Thymus (tissue), 11 donors: ENCODE results near the gene CCDC169. TPM values are rescaled to one million over a fixed set of nuclear protein-coding genes. Genes with fewer than 3 reads are reported as not detected.

Experiments used
- DNase-seq, 9 donors: peaks; one replicate each; pipeline ENCODE4 v3.0.0-alpha.2; 2013; ENCODE audit warnings: low spot score in 9 of 9, low read depth in 6 of 9, missing footprints in 1 of 9
- H3K27ac ChIP-seq, 2 donors: one replicate each; pipeline ENCODE4 v1.5.1; 2013; ENCODE audit warnings: control low read depth in 1 of 2, low read depth in 1 of 2, low read length in 1 of 2, mild to moderate bottlenecking in 1 of 2, moderate library complexity in 1 of 2
- H3K27me3 ChIP-seq, 2 donors: one replicate each; pipeline ENCODE4 v1.5.1; 2013; ENCODE audit warnings: low read length in 1 of 2; ENCODE audit not compliant: control insufficient read depth in 2 of 2, insufficient read depth in 1 of 2
- H3K36me3 ChIP-seq, 2 donors: one replicate each; pipeline ENCODE4 v1.5.1; 2013; ENCODE audit warnings: low read length in 1 of 2, mild to moderate bottlenecking in 1 of 2, moderate library complexity in 1 of 2; ENCODE audit not compliant: control insufficient read depth in 2 of 2, insufficient read depth in 2 of 2
- H3K4me1 ChIP-seq, 2 donors: one replicate each; pipeline ENCODE4 v1.5.1; 2013; ENCODE audit warnings: low read length in 2 of 2; ENCODE audit not compliant: control insufficient read depth in 2 of 2, insufficient read depth in 2 of 2
- H3K4me3 ChIP-seq, 2 donors: one replicate each; pipeline ENCODE4 v1.5.1; 2013; ENCODE audit warnings: low read length in 2 of 2, control low read depth in 1 of 2, mild to moderate bottlenecking in 1 of 2
- H3K9me3 ChIP-seq, 2 donors: one replicate each; pipeline ENCODE4 v1.5.1; 2013; ENCODE audit warnings: low read length in 1 of 2, mild to moderate bottlenecking in 1 of 2; ENCODE audit not compliant: control insufficient read depth in 2 of 2, insufficient read depth in 1 of 2
- WGBS: extraction: QIAGEN DNeasy Blood & Tissue Kit; methylation state at CpG from one replicate; pipeline ENCODE4 v1.1.7; 2013; 5-methylcytosine and 5-hydroxymethylcytosine counted together
- polyA plus RNA-seq: library from polyadenylated mRNA; stranded (reverse); fragments of 200-250 nt; gene quantifications from one replicate; pipeline ENCODE4 v1.2.3, GENCODE V29; 2013
- total RNA-seq: library from RNA; stranded (reverse); fragments of 120-200 nt; gene quantifications from one replicate; pipeline ENCODE4 v1.2.4, GENCODE V29; 2013
- donor health status: healthy.

Gene CCDC169
- total and polyA plus RNA-seq, 2 donors: 0.23 to 0.66 TPM

GRCh38 chr13:36259361-36260137 lies 38.1 kb downstream of the CCDC169 start:
- no peak for DNase-seq
- Histone ChIP-seq H3K36me3 (no peaks in the 10 kb centered on the region), H3K4me1 (no peaks in the 10 kb centered on the region), H3K27me3 (no peaks in the 10 kb centered on the region), H3K27ac (no peak overlapping the region), H3K9me3 (peaks cover 0 to 3% of the 10 kb centered on the region in 2 donors), H3K4me3 (no peak overlapping the region)
- 95% methylated on average over 8 of the region's 8 CpGs for WGBS

- Histone ChIP-seq H3K27me3 (no peaks in the 10 kb centered on the region), H3K27ac (no peak overlapping the region), H3K36me3 (no peaks in the 10 kb centered on the region), H3K4me1 (no peaks in the 10 kb centered on the region), H3K4me3 (no peak overlapping the region), H3K9me3 (peaks cover 0 to 3% of the 10 kb centered on the region in 2 donors)
- no peak for DNase-seq
- 89% methylated on average over 8 of the region's 8 CpGs for WGBS
Measured at GRCh38 chr13:36258831-36259230, 38.8 kb downstream of the CCDC169 start.

GRCh38 chr13:36251526-36251925 lies 46.1 kb downstream of the CCDC169 start:
- H3K4me3 ChIP-seq: no peak overlapping the region
- no peaks in the 10 kb centered on the region for H3K36me3 ChIP-seq
- H3K27me3 ChIP-seq: no peaks in the 10 kb centered on the region
- H3K27ac ChIP-seq: no peak overlapping the region
- no peaks in the 10 kb centered on the region for H3K9me3 ChIP-seq
- H3K4me1 ChIP-seq: no peaks in the 10 kb centered on the region
- DNase-seq: no peak

GRCh38 chr13:36251017-36251416 lies 46.6 kb downstream of the CCDC169 start:
- no peak for DNase-seq
- Histone ChIP-seq H3K9me3 (no peaks in the 10 kb centered on the region), H3K4me3 (no peak overlapping the region), H3K27me3 (no peaks in the 10 kb centered on the region), H3K36me3 (no peaks in the 10 kb centered on the region), H3K27ac (no peak overlapping the region), H3K4me1 (no peaks in the 10 kb centered on the region)
- 89% methylated on average over 4 of the region's 4 CpGs for WGBS

GRCh38 chr13:36248700-36249099 lies 48.9 kb downstream of the CCDC169 start:
- DNase-seq: no peak
- H3K27me3 ChIP-seq: no peaks in the 10 kb centered on the region
- H3K9me3 ChIP-seq: no peaks in the 10 kb centered on the region
- H3K27ac ChIP-seq: no peak overlapping the region
- no peaks in the 10 kb centered on the region for H3K4me1 ChIP-seq
- H3K4me3 ChIP-seq: no peak overlapping the region
- H3K36me3 ChIP-seq: no peaks in the 10 kb centered on the region

GRCh38 chr13:36244990-36245389 lies 52.6 kb downstream of the CCDC169 start:
- H3K36me3 ChIP-seq: no peaks in the 10 kb centered on the region
- no peak for DNase-seq
- no peak overlapping the region for H3K4me3 ChIP-seq
- H3K9me3 ChIP-seq: no peaks in the 10 kb centered on the region
- H3K4me1 ChIP-seq: no peaks in the 10 kb centered on the region
- H3K27ac ChIP-seq: no peak overlapping the region
- WGBS: 91% methylated on average over 1 of the region's 1 CpG
- H3K27me3 ChIP-seq: no peaks in the 10 kb centered on the region

- no peak overlapping the region for H3K4me3 ChIP-seq
- H3K4me1 ChIP-seq: no peaks in the 10 kb centered on the region
- H3K27ac ChIP-seq: no peak overlapping the region
- no peak for DNase-seq
- no peaks in the 10 kb centered on the region for H3K27me3 ChIP-seq
- H3K36me3 ChIP-seq: no peaks in the 10 kb centered on the region
- WGBS: 92% methylated on average over 2 of the region's 2 CpGs
- no peaks in the 10 kb centered on the region for H3K9me3 ChIP-seq
Measured at GRCh38 chr13:36244073-36244472, 53.5 kb downstream of the CCDC169 start.

- Histone ChIP-seq H3K4me3 (no peak overlapping the region), H3K27me3 (no peaks in the 10 kb centered on the region), H3K9me3 (no peaks in the 10 kb centered on the region), H3K4me1 (no peaks in the 10 kb centered on the region), H3K36me3 (no peaks in the 10 kb centered on the region), H3K27ac (no peak overlapping the region)
- 93% methylated on average over 2 of the region's 2 CpGs for WGBS
- no peak for DNase-seq
Measured at GRCh38 chr13:36242761-36243160, 54.9 kb downstream of the CCDC169 start.

GRCh38 chr13:36231236-36231635 lies 66.4 kb downstream of the CCDC169 start:
- 80% methylated on average over 3 of the region's 3 CpGs for WGBS
- Histone ChIP-seq H3K36me3 (no peaks in the 10 kb centered on the region), H3K9me3 (no peaks in the 10 kb centered on the region)

More at GRCh38 chr13:36231236-36231635, 66.4 kb downstream of the CCDC169 start:
- no peak overlapping the region for H3K27ac ChIP-seq
- H3K4me3 ChIP-seq: no peak overlapping the region
- no peaks in the 10 kb centered on the region for H3K4me1 ChIP-seq
- H3K27me3 ChIP-seq: no peaks in the 10 kb centered on the region
- no peak for DNase-seq
